Gastroesophageal sphincter (tissue), 4 donors: Measurements from ENCODE around the gene CPED1. TPM values are rescaled to one million over a fixed set of nuclear protein-coding genes. Genes with fewer than 3 reads are reported as not detected.
"Not testable (repeated sequence)": the region's sequence is repeated elsewhere in the genome, so short reads cannot be mapped to it uniquely, and the experiment has no call there.

Source experiments
- ATAC-seq: fragments of 150-250 bp; one replicate; pipeline ENCODE4 v1.9.1; 2016; ENCODE audit warnings: mild to moderate bottlenecking, moderate library complexity
- H3K27ac ChIP-seq, 4 donors: fragments of 200-600 bp; sonication (generic) in 3 of 4; 1 replicate in 3 of 4; 2 replicates in 1 of 4; pipeline ENCODE4 v1.5.1; 2016 to 2019
- H3K27me3 ChIP-seq: fragments of 200-600 bp; sonication (generic); one replicate; pipeline ENCODE4 v1.5.1; 2019
- H3K36me3 ChIP-seq, 2 donors: fragments of 200-600 bp; sonication (generic); one replicate each; pipeline ENCODE4 v1.5.1; 2019; ENCODE audit warnings: control low read depth in 1 of 2
- H3K4me1 ChIP-seq, 3 donors: fragments of 200-600 bp; sonication (generic); 1 replicate in 2 of 3; 2 replicates in 1 of 3; pipeline ENCODE4 v1.5.1; 2016 to 2019; ENCODE audit warnings: control low read depth in 2 of 3
- H3K4me3 ChIP-seq, 2 donors: fragments of 200-600 bp; sonication (generic); one replicate each; pipeline ENCODE4 v1.5.1; 2019; ENCODE audit warnings: mild to moderate bottlenecking in 1 of 2, moderate library complexity in 1 of 2
- H3K9me3 ChIP-seq, 3 donors: fragments of 200-600 bp; sonication (generic); one replicate each; pipeline ENCODE4 v1.5.1; 2017 to 2019; ENCODE audit warnings: control low read depth in 2 of 3
- CTCF ChIP-seq, 4 experiments: fragments of 200-600 bp in 2 of 4; fragments of 450-650 bp in 2 of 4; sonication (generic) in 1 of 4; IDR thresholded peaks; one replicate each; pipeline ENCODE4 v1.5.1; 2017 to 2019; ENCODE audit warnings: antibody characterized with exemption in 4 of 4, mild to moderate bottlenecking in 2 of 4, moderate library complexity in 2 of 4
- EP300 ChIP-seq: sonication (generic); formaldehyde crosslinking; IDR thresholded peaks from one replicate; pipeline ENCODE4 v1.6.1; 2017; ENCODE audit warnings: antibody characterized with exemption, mild to moderate bottlenecking
- POLR2A ChIP-seq, 2 donors: fragments of 450-650 bp; IDR thresholded peaks; one replicate each; pipeline ENCODE4 v1.6.1; 2017; ENCODE audit warnings: antibody characterized with exemption in 2 of 2, mild to moderate bottlenecking in 2 of 2, moderate library complexity in 1 of 2
- POLR2AphosphoS5 ChIP-seq: sonication (generic); formaldehyde crosslinking; IDR thresholded peaks from one replicate; pipeline ENCODE4 v1.6.1; 2017; ENCODE audit warnings: antibody characterized with exemption
- WGBS, 2 donors: methylation state at CpG; one replicate each; pipeline ENCODE4 v1.1.5; 2018; ENCODE audit warnings: low coverage in 1 of 2; 5-methylcytosine and 5-hydroxymethylcytosine counted together
- total RNA-seq, 4 donors: library from RNA; depleted of rRNA; stranded (reverse); fragments of >200 nt; gene quantifications; one replicate each; pipeline ENCODE4 v1.1.0, GENCODE V29; 2016

The CPED1 gene
- total RNA-seq, 4 donors from 2014 or later, result 35.1 to 97.7 (median 60.5) TPM

GRCh38 chr7:121313793-121314676, 325.5 kb downstream of the CPED1 start:
- Histone ChIP-seq H3K27me3 (no peaks in the 10 kb centered on the region), H3K9me3 (peaks cover 0 to 4% (median 0%) of the 10 kb centered on the region in 3 donors), H3K4me3 (no peak overlapping the region), H3K27ac (no peak overlapping the region), H3K4me1 (no peaks in the 10 kb centered on the region), H3K36me3 (no peaks in the 10 kb centered on the region)
- WGBS, 2 donors, result 38 to 56% methylated on average over 6 to 9 of the region's 9 CpGs
- ATAC-seq, result no peak
- TF ChIP-seq POLR2A (IDR thresholded peaks at IDR 0.05) (no peak), EP300 (no peak), POLR2AphosphoS5 (no peak), CTCF (IDR thresholded peaks at IDR 0.05) (no peak)

GRCh38 chr7:121315170-121315569, 326.7 kb downstream of the CPED1 start:
- H3K4me3 ChIP-seq, H3K9me3 ChIP-seq, H3K36me3 ChIP-seq, H3K27ac ChIP-seq, ATAC-seq, H3K4me1 ChIP-seq, H3K27me3 ChIP-seq: not testable (repeated sequence)
- WGBS, 2 donors, result 67 to 73% methylated on average over 1 to 2 of the region's 3 CpGs

GRCh38 chr7:121322460-121322859, 333.9 kb downstream of the CPED1 start:
- no peak for ATAC-seq
- Histone ChIP-seq H3K27me3 (peaks cover 3% of the 10 kb centered on the region), H3K9me3 (no peaks in the 10 kb centered on the region), H3K4me1 (no peaks in the 10 kb centered on the region), H3K36me3 (no peaks in the 10 kb centered on the region), H3K4me3 (no peak overlapping the region), H3K27ac (no peak overlapping the region)
- TF ChIP-seq POLR2AphosphoS5 (no peak), EP300 (no peak), CTCF (IDR thresholded peaks at IDR 0.05) (no peak), POLR2A (IDR thresholded peaks at IDR 0.05) (no peak)
- 46 to 64% methylated on average over 3 of the region's 3 CpGs for WGBS, 2 donors

GRCh38 chr7:121323515-121324302, 335.2 kb downstream of the CPED1 start:
- WGBS, 2 donors, result 49 to 65% methylated on average over 4 to 5 of the region's 5 CpGs
- H3K4me1 ChIP-seq, result peaks cover 0 to 2% (median 0%) of the 10 kb centered on the region in 3 donors
- no peak for TF ChIP-seq CTCF (IDR thresholded peaks at IDR 0.05)
- TF ChIP-seq POLR2AphosphoS5, result no peak
- no peak for TF ChIP-seq POLR2A (IDR thresholded peaks at IDR 0.05)
- no peak for TF ChIP-seq EP300
- H3K36me3 ChIP-seq, result no peaks in the 10 kb centered on the region
- no peak overlapping the region for H3K4me3 ChIP-seq
- H3K27ac ChIP-seq, result no peak overlapping the region
- ATAC-seq, result no peak
- peaks cover 15% of the 10 kb centered on the region for H3K27me3 ChIP-seq
- H3K9me3 ChIP-seq, result no peaks in the 10 kb centered on the region

GRCh38 chr7:121327671-121328070, 339.2 kb downstream of the CPED1 start:
- H3K27ac ChIP-seq, result no peak overlapping the region
- no peak for ATAC-seq
- 86 to 97% methylated on average over 3 to 5 of the region's 5 CpGs for WGBS, 2 donors
- peaks cover 52% of the 10 kb centered on the region for H3K27me3 ChIP-seq
- H3K36me3 ChIP-seq, result no peaks in the 10 kb centered on the region
- TF ChIP-seq POLR2AphosphoS5, result no peak
- TF ChIP-seq POLR2A (IDR thresholded peaks at IDR 0.05), result no peak
- no peak for TF ChIP-seq CTCF (IDR thresholded peaks at IDR 0.05)
- TF ChIP-seq EP300, result no peak
- peaks cover 0 to 21% (median 12%) of the 10 kb centered on the region in 3 donors for H3K4me1 ChIP-seq
- no peaks in the 10 kb centered on the region for H3K9me3 ChIP-seq
- no peak overlapping the region for H3K4me3 ChIP-seq
